HFF-Myc (cell line): Measurements from ENCODE around the gene LLCFC1.

ENCODE experiments used
- DNase-seq: peaks from one replicate; pipeline ENCODE4 v3.0.0-alpha.2; 2011; ENCODE audit warnings: low read depth; ENCODE audit errors: extremely low read depth
- H3K4me3 ChIP-seq: replicated peaks from 2 replicates; pipeline ENCODE4 v1.5.1; 2011; ENCODE audit warnings: low read depth, mild to moderate bottlenecking, control low read depth, low read length
- TF ChIP-seq, protein P1 (sequence below): IDR thresholded peaks from 2 replicates; pipeline ENCODE4 v1.5.1; 2012; ENCODE audit warnings: mild to moderate bottlenecking, low read depth, low read length, control low read depth; ENCODE audit errors: missing control alignments

Gene LLCFC1

GRCh38 chr7:142961595-142961972 lies 22.3 kb downstream of the LLCFC1 start:
- DNase-seq: no peak
- H3K4me3 ChIP-seq: no peak overlapping the region
- TF ChIP-seq, protein P1, sequence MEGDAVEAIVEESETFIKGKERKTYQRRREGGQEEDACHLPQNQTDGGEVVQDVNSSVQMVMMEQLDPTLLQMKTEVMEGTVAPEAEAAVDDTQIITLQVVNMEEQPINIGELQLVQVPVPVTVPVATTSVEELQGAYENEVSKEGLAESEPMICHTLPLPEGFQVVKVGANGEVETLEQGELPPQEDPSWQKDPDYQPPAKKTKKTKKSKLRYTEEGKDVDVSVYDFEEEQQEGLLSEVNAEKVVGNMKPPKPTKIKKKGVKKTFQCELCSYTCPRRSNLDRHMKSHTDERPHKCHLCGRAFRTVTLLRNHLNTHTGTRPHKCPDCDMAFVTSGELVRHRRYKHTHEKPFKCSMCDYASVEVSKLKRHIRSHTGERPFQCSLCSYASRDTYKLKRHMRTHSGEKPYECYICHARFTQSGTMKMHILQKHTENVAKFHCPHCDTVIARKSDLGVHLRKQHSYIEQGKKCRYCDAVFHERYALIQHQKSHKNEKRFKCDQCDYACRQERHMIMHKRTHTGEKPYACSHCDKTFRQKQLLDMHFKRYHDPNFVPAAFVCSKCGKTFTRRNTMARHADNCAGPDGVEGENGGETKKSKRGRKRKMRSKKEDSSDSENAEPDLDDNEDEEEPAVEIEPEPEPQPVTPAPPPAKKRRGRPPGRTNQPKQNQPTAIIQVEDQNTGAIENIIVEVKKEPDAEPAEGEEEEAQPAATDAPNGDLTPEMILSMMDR: no peak

- TF ChIP-seq, protein P1: no peak
- H3K4me3 ChIP-seq: no peak within 1 kb of the TSS
- DNase-seq: no peak
Measured at GRCh38 chr7:142961973-142962926, 23.0 kb downstream of the LLCFC1 start, which contains the start of gene KEL. Gene KEL, minus strand, starts transcription at chr7:142962363. Its CDS starts 157 bp downstream, at chr7:142962206.

DNA sequence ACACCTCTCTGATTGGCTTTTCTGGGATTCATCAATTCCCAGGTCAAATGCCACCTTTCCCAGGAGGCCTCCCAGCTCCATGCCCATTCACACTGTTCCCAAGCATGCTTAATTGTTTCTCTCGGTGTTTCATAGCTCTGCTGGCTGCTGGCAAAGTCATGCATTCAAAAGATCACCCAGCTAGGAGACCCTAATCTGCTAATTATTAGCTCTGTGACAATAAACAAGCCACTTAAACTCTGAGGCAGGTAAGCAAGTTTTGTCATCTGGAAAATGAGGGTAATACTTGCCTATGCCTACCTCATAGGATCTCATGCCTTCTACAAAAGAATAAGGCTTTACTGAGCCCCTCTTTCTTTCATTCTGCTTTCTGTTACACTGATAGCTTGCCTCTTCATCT lies 23.7 kb downstream of the LLCFC1 start:
- TF ChIP-seq, protein P1: no peak
- no peak for DNase-seq
- no peak overlapping the region for H3K4me3 ChIP-seq

DNA sequence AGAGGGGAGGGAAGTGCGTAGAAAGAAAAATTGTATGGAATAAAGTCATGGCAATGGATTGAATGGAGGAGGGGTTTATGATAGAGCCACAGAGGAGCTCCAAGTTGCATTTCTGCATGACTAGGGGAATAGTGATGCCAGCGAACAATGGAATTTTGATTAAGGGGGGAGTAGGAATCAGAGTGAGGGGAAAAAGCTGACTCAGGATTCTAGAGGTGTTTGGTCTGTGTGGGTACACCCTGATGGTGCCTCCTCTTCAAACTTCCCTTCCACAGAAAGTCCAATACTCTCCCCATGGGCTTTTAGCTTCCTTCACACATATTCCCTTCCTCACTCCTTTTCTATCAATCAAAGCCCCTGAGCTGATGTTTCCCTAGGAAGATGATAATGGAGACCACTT lies 24.7 kb downstream of the LLCFC1 start:
- H3K4me3 ChIP-seq: no peak overlapping the region
- no peak for DNase-seq
- TF ChIP-seq, protein P1: no peak

DNA sequence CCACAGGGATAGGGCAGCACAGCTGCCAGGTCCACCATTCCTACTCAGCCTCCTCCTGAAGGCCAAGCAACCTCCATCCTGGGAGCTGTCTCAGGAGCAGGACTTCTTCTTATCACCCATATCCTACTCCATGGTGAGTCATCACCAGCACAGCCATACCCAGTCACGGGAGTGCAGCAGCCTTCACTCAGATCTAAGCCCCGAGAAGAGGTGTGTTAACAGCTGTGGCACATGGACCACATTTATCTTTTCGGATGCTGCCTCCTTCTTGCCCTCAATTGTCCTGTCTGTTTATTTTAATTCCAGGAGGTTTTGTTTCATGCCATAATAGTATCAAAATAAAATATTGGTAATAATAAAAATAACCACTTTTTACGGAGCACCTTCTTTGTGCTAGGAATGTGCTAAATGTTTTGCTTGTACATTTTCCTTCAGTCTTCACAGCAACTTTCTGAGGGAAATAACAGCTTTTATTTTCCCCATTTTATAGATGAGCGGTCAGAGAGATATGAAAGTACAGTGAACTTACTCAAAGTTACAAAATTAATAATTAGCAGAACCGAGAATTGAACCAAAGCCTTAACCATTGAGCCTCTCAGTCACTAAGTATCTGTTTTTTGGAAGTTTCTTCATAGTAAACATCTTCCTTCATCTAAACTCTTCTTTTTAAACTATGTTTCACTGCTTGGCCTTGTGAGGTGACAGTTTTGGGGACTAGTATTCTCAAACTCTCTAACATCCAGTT lies 25.4 kb downstream of the LLCFC1 start:
- H3K4me3 ChIP-seq: no peak overlapping the region
- no peak for DNase-seq
- TF ChIP-seq, protein P1: no peak

DNA sequence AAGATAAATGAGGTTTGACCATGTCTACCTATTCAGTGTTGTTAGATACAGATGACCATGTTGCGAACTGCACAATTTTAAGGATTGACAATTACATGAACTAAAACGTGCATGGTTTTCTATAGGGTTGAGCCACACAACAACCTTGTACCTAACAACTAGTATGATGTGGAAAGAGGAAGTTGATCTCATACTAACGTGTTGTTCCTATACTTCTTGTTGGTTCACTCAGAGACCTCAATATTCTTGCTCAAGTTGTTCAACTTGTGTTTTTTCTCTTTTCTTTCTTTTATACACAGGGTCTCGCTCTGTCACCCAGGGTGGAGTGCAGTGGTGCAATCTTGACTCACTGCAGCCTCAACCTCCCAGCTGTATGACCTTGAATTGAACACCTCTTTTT lies 28.9 kb downstream of the LLCFC1 start:
- TF ChIP-seq, protein P1: no peak
- no peak overlapping the region for H3K4me3 ChIP-seq
- no peak for DNase-seq
